SK-N-SH treated with all-trans-retinoic acid at 6 μM for 48 hours (cell line): ENCODE data around the gene HNRNPH2.

ENCODE experiments used
- ARNTL ChIP-seq: fragments of 450-650 bp; formaldehyde crosslinking; IDR thresholded peaks from 2 replicates; pipeline ENCODE4 v1.5.0; 2020; ENCODE audit warnings: low read depth, mild to moderate bottlenecking, moderate library complexity, borderline replicate concordance
- BACH2 ChIP-seq: fragments of 250-450 bp; sonication (Bioruptor Pico); IDR thresholded peaks from 2 replicates; pipeline ENCODE4 v1.9.0; 2021; ENCODE audit warnings: mild to moderate bottlenecking, borderline replicate concordance
- ESRRG ChIP-seq: fragments of 250-450 bp; sonication (Bioruptor Pico); IDR thresholded peaks from 2 replicates; pipeline ENCODE4 v1.6.1; 2021; ENCODE audit warnings: mild to moderate bottlenecking
- OSR1 ChIP-seq: fragments of 250-450 bp; sonication (Bioruptor Pico); IDR thresholded peaks from 2 replicates; pipeline ENCODE4 v1.8.0; 2022; ENCODE audit warnings: moderate library complexity, mild to moderate bottlenecking, inconsistent platforms
- PATZ1 ChIP-seq: fragments of 250-450 bp; sonication (Bioruptor Pico); IDR thresholded peaks from 2 replicates; pipeline ENCODE4 v1.8.0; 2020; ENCODE audit warnings: mild to moderate bottlenecking, moderate library complexity, borderline replicate concordance
- PPARA ChIP-seq: fragments of 250-450 bp; sonication (Bioruptor Pico); IDR thresholded peaks from 2 replicates; pipeline ENCODE4 v1.5.0; 2020; ENCODE audit warnings: mild to moderate bottlenecking, borderline replicate concordance
- ZFP3 ChIP-seq: fragments of 250-450 bp; sonication (Bioruptor Pico); IDR thresholded peaks from 2 replicates; pipeline ENCODE4 v1.5.0; 2020; ENCODE audit warnings: mild to moderate bottlenecking, moderate library complexity

GRCh38 chrX:101450961-101451360 lies 42.9 kb downstream of the HNRNPH2 start:
- TF ChIP-seq BACH2 (no peak), PATZ1 (no peak), ARNTL (no peak), ESRRG (no peak), ZFP3 (CRISPR knock-in tag) (no peak), PPARA (no peak), OSR1 (no peak)
